PC-9 (cell line): ENCODE results near the gene ABHD16A. TPM values are rescaled to one million over a fixed set of nuclear protein-coding genes. Genes with fewer than 3 reads are reported as not detected.

Experiments used
- BruUV-seq: library from RNA; stranded (reverse); fragments of 400-500 nt; replicated peaks from 2 replicates; lab custom pipeline; 2021; lab: Mats Ljungman, UMichigan
- CTCF ChIA-PET: fragments of 300-600 bp; sonication (Branson Sonifier 250); formaldehyde crosslinking; loops from one replicate; lab custom pipeline; 2022; ENCODE audit warnings: antibody characterized with exemption; lab: Charles Lee
- POLR2A ChIA-PET: fragments of 300-600 bp; sonication (Branson Sonifier 250); formaldehyde crosslinking; loops from one replicate; lab custom pipeline; 2022; ENCODE audit warnings: antibody characterized with exemption; ENCODE audit not compliant: unreplicated experiment; lab: Charles Lee
- DNase-seq, 2 experiments: peaks; one replicate each; pipeline versions ENCODE4 v3.0.0 to v3.0.0-alpha.2; 2015 to 2022; ENCODE audit warnings: mixed read lengths in 1 of 2
- H2AFZ ChIP-seq: fragments of 200-600 bp; sonication (generic); 2 replicates; pipeline ENCODE4 v1.8.1; 2017; ENCODE audit warnings: antibody characterized with exemption
- H3F3A ChIP-seq: fragments of 200-600 bp; sonication (generic); 2 replicates; pipeline ENCODE4 v1.8.1; 2017; ENCODE audit warnings: antibody characterized with exemption, mild to moderate bottlenecking, low read depth; ENCODE audit not compliant: insufficient read depth
- H3K27ac ChIP-seq: fragments of 200-600 bp; sonication (generic); 2 replicates; pipeline ENCODE4 v1.6.1; 2016; ENCODE audit warnings: mixed run types
- H3K27me3 ChIP-seq: fragments of 200-600 bp; sonication (generic); 2 replicates; pipeline ENCODE4 v1.6.1; 2016; ENCODE audit warnings: low read depth, mixed run types; ENCODE audit not compliant: insufficient read depth
- H3K36me3 ChIP-seq: fragments of 200-600 bp; sonication (generic); 2 replicates; pipeline ENCODE4 v1.6.1; 2016; ENCODE audit warnings: low read depth, mixed run types
- H3K4me1 ChIP-seq: fragments of 200-600 bp; sonication (generic); replicated peaks from 2 replicates; pipeline ENCODE4 v1.6.1; 2016; ENCODE audit warnings: mixed run types; ENCODE audit not compliant: insufficient read depth
- H3K4me2 ChIP-seq: fragments of 200-600 bp; sonication (generic); 2 replicates; pipeline ENCODE4 v1.6.1; 2017; ENCODE audit warnings: mixed run types
- H3K4me3 ChIP-seq: fragments of 200-600 bp; sonication (generic); 2 replicates; pipeline ENCODE4 v1.6.1; 2016; ENCODE audit warnings: mixed run types
- H3K79me2 ChIP-seq: fragments of 200-600 bp; sonication (generic); 2 replicates; pipeline ENCODE4 v1.6.1; 2017; ENCODE audit warnings: low read depth, mixed run types
- H3K9me2 ChIP-seq: fragments of 200-600 bp; sonication (generic); 2 replicates; pipeline ENCODE4 v1.8.1; 2017; ENCODE audit warnings: mild to moderate bottlenecking; ENCODE audit not compliant: insufficient read depth
- H3K9me3 ChIP-seq: fragments of 200-600 bp; sonication (generic); 2 replicates; pipeline ENCODE4 v1.8.1; 2016; ENCODE audit warnings: low read depth; ENCODE audit not compliant: insufficient read depth
- H4K20me1 ChIP-seq: fragments of 200-600 bp; sonication (generic); 2 replicates; pipeline ENCODE4 v1.8.1; 2017; ENCODE audit not compliant: insufficient read depth
- CTCF ChIP-seq: fragments of 200-600 bp; sonication (generic); conservative IDR thresholded peaks from 2 replicates; pipeline ENCODE4 v1.6.1; 2017; ENCODE audit warnings: mixed run types, antibody characterized with exemption, mild to moderate bottlenecking, moderate library complexity
- EZH2 ChIP-seq: fragments of 200-600 bp; sonication (generic); IDR thresholded peaks from 2 replicates; pipeline ENCODE4 v1.8.0; 2017; ENCODE audit warnings: antibody characterized with exemption, low read depth
- intact Hi-C: fragments of 100-400 bp; cut with micrococcal nuclease; formaldehyde crosslinking; loops from one replicate; pipeline ENCODE4 v1.10.0; 2022; ENCODE audit not compliant: unreplicated experiment
- total RNA-seq: library from RNA; stranded (reverse); gene quantifications from 2 replicates; pipeline ENCODE4 v1.2.3, GENCODE V29; 2021

The ABHD16A gene
- total RNA-seq, 1 experiment from 2014 or later, result 35.2 TPM

GRCh38 chr6:31683591-31683990, 19.5 kb downstream of the ABHD16A start:
- DNase-seq, result no peak
- H3F3A ChIP-seq, result peaks cover 16% of the 10 kb centered on the region
- ChIA-PET POLR2A (no interaction called here), CTCF (interaction anchor here (0.5 kb wide), 1 partner anchor 513 kb away, joined by 5 read pairs; no protein-coding TSS in a partner anchor)
- H3K4me1 ChIP-seq, result peaks cover 17% of the 10 kb centered on the region
- no peaks in the 10 kb centered on the region for H3K9me2 ChIP-seq
- no peak overlapping the region for H3K4me3 ChIP-seq
- no peaks in the 10 kb centered on the region for H3K9me3 ChIP-seq
- no peak for TF ChIP-seq CTCF
- no peak for TF ChIP-seq EZH2
- no peaks in the 10 kb centered on the region for H3K36me3 ChIP-seq
- H3K27me3 ChIP-seq, result no peaks in the 10 kb centered on the region
- H4K20me1 ChIP-seq, result no peaks in the 10 kb centered on the region
- no peaks in the 10 kb centered on the region for H3K79me2 ChIP-seq
- no peak overlapping the region for H3K27ac ChIP-seq
- intact Hi-C loops, result loop anchor here (5.0 to 10.0 kb wide), 2 partner anchors 191 to 214 kb away; partner anchors contain the start of genes EHMT2 and SLC44A4
- H2AFZ ChIP-seq, result no peak overlapping the region
- no TSS peak for BruUV-seq
- no peak overlapping the region for H3K4me2 ChIP-seq

- intact Hi-C loops, result loop anchor here (2.0 to 10.0 kb wide), 3 partner anchors 194 to 272 kb away; partner anchors contain the start of genes EHMT2 and SLC44A4
- Histone ChIP-seq H3F3A (peaks cover 20% of the 10 kb centered on the region), H3K4me1 (peaks cover 17% of the 10 kb centered on the region), H2AFZ (peak overlapping the region; percentile 98), H3K9me2 (no peaks in the 10 kb centered on the region), H3K4me3 (peak overlapping the region; percentile 70), H4K20me1 (no peaks in the 10 kb centered on the region), H3K27me3 (no peaks in the 10 kb centered on the region), H3K9me3 (no peaks in the 10 kb centered on the region), H3K27ac (peak overlapping the region; percentile 31; the same call in 1 of the 2 replicates), H3K79me2 (no peaks in the 10 kb centered on the region), H3K36me3 (no peaks in the 10 kb centered on the region), H3K4me2 (peak overlapping the region; percentile 99)
- TSS peak; percentile 22 for BruUV-seq
- CTCF ChIA-PET, result interaction anchor here (0.7 to 1.6 kb wide), 3 partner anchors 89 to 271 kb away, joined by 7 to 14 read pairs (median 11); no protein-coding TSS in a partner anchor
- TF ChIP-seq CTCF, result no peak
- no peak for TF ChIP-seq EZH2
- DNase-seq, result peak in 1 of 2 experiments; percentile 57
- POLR2A ChIA-PET, result interaction anchor here (0.6 kb wide), 2 partner anchors 9 to 58 kb away, joined by 3 to 17 read pairs; no protein-coding TSS in a partner anchor
Measured at GRCh38 chr6:31681135-31681671, 21.9 kb downstream of the ABHD16A start.

DNA sequence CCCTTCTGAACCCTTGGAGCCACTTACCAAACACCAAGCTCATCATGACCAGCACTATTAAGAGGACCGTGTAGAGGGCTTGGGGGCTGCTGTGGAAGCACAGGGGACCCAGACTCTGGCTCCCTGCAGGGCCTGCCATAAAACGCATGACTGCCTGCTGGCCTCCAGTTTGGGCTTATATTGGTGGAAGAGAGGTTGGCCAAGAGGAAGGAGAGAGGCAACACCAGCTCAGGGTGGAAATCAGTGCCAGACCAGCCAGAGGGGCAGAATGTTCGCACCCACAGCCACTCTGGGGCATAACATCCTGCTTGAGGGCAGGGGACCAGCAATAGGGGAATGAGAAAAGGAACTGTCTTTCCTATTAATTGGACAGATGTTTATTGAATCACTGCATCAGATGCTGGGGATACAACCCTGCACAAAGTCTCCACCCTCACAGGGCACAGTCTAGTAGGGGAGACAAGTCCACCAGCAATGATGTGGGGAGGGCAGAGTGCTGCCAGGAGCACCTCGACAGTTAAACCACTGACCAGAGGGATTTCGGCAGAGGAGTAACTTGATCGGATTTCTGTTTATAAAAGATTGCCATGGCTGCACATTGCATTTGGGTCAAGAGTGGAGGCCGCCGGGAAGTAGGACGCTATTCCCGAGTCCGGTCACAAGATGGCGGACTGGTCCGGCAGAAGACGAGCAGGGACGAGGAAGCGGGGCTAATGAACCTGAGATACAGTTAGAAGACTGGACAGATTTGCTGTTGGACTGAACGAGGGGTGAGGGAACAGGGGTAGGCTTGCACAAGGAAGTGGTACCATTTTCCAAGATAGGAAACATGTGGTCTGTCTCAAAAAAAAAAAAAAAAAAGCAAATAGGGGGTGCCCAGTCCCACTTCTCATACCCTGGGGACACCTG, 22.6 kb downstream of the ABHD16A start, which contains the start of gene LY6G5C:
TSS of gene LY6G5C (minus strand) at position 842 of the 909 bp plus-strand sequence. CDS start at position 148, 694 bp downstream.
- DNase-seq, result peak; percentile 82 to 88
- POLR2A ChIA-PET, result interaction anchor here (0.6 kb wide), 2 partner anchors 10 to 59 kb away, joined by 3 to 17 read pairs; no protein-coding TSS in a partner anchor
- peak within 1 kb of the TSS; percentile 31; the same call in 1 of the 2 replicates for H3K27ac ChIP-seq
- TF ChIP-seq CTCF (peak; percentile 54), EZH2 (no peak)
- H3K79me2 ChIP-seq, result no peaks in the 10 kb centered on the region
- peaks cover 17% of the 10 kb centered on the region for H3K4me1 ChIP-seq
- peak within 1 kb of the TSS; percentile 99 for H3K4me2 ChIP-seq
- no peaks in the 10 kb centered on the region for H3K9me3 ChIP-seq
- intact Hi-C loops, result loop anchor here (1.0 to 10.0 kb wide), 6 partner anchors 59 to 272 kb away; partner anchors contain the start of genes EHMT2 and SLC44A4
- no peaks in the 10 kb centered on the region for H4K20me1 ChIP-seq
- no peaks in the 10 kb centered on the region for H3K27me3 ChIP-seq
- H3K4me3 ChIP-seq, result peak within 1 kb of the TSS; percentile 70
- no peaks in the 10 kb centered on the region for H3K9me2 ChIP-seq
- H3F3A ChIP-seq, result peaks cover 20% of the 10 kb centered on the region
- BruUV-seq, result TSS peak; percentile 69
- CTCF ChIA-PET, result interaction anchor here (0.7 to 1.6 kb wide), 3 partner anchors 89 to 272 kb away, joined by 7 to 14 read pairs (median 11); no protein-coding TSS in a partner anchor
- peak within 1 kb of the TSS; percentile 98 for H2AFZ ChIP-seq
- no peaks in the 10 kb centered on the region for H3K36me3 ChIP-seq
